Natural killer cell treated with Interleukin-12 subunit alpha and Interleukin-12 subunit beta and Interleukin-15 and Interleukin-18, amount 100 ng/mL, for 72 hours (primary cell): Measurements from ENCODE around the gene BRMS1. TPM values are rescaled to one million over a fixed set of nuclear protein-coding genes. Genes with fewer than 3 reads are reported as not detected.

Source experiments
- ATAC-seq, 2 donors: fragments of 150-1000 bp; cut with Tn5 transposase in 1 of 2; sonication (Bioruptor Pico), chemical (Tn5 transposase) in 1 of 2; 2 replicates each; pipeline ENCODE4 v1.10.0; 2021
- DNase-seq: peaks from one replicate; pipeline ENCODE4 v3.0.0; 2022; ENCODE audit warnings: low spot score
- H3K27ac Mint-ChIP-seq, 2 donors: 1 replicate in 1 of 2; 2 replicates in 1 of 2; pipeline ENCODE4 v1.8.0; 2022; ENCODE audit warnings: mixed read lengths in 2 of 2, mild to moderate bottlenecking in 1 of 2, moderate library complexity in 1 of 2
- H3K27me3 Mint-ChIP-seq, 2 donors: 1 replicate in 1 of 2; 2 replicates in 1 of 2; pipeline ENCODE4 v1.8.0; 2022; ENCODE audit warnings: mixed read lengths in 2 of 2
- H3K36me3 Mint-ChIP-seq: one replicate; pipeline ENCODE4 v1.8.0; 2022; ENCODE audit warnings: mixed read lengths
- H3K4me1 Mint-ChIP-seq, 2 donors: 1 replicate in 1 of 2; 2 replicates in 1 of 2; pipeline ENCODE4 v1.8.0; 2022; ENCODE audit warnings: low read depth in 2 of 2, mixed read lengths in 2 of 2, mild to moderate bottlenecking in 1 of 2
- H3K4me3 Mint-ChIP-seq: one replicate; pipeline ENCODE4 v1.8.0; 2022; ENCODE audit warnings: mixed read lengths
- H3K9me3 Mint-ChIP-seq: 2 replicates; pipeline ENCODE4 v1.8.0; 2022; ENCODE audit warnings: mixed read lengths
- total RNA-seq, 2 donors: library from RNA; stranded (reverse); gene quantifications; one replicate each; pipeline ENCODE4 v1.2.3, GENCODE V29; 2022

The BRMS1 gene
- total RNA-seq, 2 donors from 2014 or later: 53.2 to 64.5 TPM

DNA sequence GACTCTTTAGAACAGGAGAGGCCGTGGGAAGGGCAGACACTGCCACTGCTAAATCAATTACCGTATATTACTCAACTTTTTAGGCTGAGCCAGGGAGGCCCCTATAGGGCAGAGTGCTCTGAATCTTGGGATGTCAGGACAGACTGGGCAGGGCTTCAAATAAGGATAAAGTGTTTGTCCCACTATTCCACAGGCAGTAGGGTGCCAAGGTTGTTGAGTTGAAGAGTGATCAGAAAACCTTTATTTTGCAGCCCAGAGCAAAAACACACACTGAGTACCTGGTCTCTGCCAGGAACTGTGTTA is 4.1 kb upstream of the BRMS1 start:
- Mint-ChIP-seq H3K27me3 (peaks cover 0 to 2% of the 10 kb centered on the region in 2 donors), H3K4me3 (no peak overlapping the region), H3K36me3 (no peaks in the 10 kb centered on the region), H3K27ac (peak overlapping the region in 1 of 2 donors; percentile 99), H3K4me1 (peaks cover 17 to 25% of the 10 kb centered on the region in 2 donors), H3K9me3 (no peaks in the 10 kb centered on the region)
- DNase-seq: no peak
- ATAC-seq: no peak

DNA sequence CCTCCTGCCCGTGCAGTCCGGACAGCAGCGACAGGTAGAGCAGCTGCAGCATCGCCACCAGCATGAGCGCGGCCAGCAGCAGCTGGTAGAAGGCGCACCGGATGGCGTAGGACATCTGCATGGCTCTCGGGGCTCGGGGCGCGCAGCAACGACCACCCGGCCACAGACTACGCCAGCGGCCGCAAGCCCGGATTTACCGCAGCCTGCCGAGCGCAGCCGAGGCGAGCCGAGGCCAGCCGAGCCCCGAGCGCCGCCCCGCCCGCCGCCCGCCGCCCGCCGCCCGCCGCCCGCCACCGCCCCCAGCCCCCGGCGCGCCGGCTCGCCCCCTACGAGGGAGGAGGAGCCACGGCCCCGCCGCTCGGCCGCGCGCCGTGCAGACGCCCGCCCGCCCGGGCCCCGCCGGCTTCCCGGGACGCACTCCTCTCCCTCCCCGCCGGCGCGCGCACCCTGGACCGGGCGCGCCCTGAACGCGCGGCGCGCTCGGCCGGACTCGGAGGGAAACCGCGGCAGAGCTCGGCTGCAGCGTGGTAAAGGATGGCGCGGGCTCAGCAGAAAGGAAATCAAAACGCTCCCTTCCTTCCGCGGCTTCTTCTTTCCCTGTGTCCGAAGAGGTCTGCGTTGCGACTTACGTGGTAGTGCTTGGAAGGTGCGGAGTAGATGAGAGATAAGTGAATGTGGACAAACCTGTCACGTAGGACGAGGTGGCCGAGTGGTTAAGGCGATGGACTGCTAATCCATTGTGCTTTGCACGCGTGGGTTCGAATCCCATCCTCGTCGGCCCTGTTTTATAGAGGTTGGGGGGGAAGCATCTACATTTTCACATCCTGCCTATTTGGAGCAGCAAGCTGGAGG is 2.7 kb upstream of the BRMS1 start, which contains the start of gene B4GAT1:
B4GAT1 (minus strand) TSS at position 205 of the 852 bp plus-strand sequence; CDS start at position 121, 84 bp downstream.
- H3K27me3 Mint-ChIP-seq: peaks cover 0 to 2% of the 10 kb centered on the region in 2 donors
- peak; percentile 76 to 80 for ATAC-seq
- no peaks in the 10 kb centered on the region for H3K9me3 Mint-ChIP-seq
- H3K4me1 Mint-ChIP-seq: peaks cover 29 to 39% of the 10 kb centered on the region in 2 donors
- peak within 1 kb of the TSS; percentile 89 to 99 for H3K27ac Mint-ChIP-seq
- DNase-seq: peak; percentile 83
- peaks cover 7% of the 10 kb centered on the region for H3K36me3 Mint-ChIP-seq
- peak within 1 kb of the TSS; percentile 89 for H3K4me3 Mint-ChIP-seq

DNA sequence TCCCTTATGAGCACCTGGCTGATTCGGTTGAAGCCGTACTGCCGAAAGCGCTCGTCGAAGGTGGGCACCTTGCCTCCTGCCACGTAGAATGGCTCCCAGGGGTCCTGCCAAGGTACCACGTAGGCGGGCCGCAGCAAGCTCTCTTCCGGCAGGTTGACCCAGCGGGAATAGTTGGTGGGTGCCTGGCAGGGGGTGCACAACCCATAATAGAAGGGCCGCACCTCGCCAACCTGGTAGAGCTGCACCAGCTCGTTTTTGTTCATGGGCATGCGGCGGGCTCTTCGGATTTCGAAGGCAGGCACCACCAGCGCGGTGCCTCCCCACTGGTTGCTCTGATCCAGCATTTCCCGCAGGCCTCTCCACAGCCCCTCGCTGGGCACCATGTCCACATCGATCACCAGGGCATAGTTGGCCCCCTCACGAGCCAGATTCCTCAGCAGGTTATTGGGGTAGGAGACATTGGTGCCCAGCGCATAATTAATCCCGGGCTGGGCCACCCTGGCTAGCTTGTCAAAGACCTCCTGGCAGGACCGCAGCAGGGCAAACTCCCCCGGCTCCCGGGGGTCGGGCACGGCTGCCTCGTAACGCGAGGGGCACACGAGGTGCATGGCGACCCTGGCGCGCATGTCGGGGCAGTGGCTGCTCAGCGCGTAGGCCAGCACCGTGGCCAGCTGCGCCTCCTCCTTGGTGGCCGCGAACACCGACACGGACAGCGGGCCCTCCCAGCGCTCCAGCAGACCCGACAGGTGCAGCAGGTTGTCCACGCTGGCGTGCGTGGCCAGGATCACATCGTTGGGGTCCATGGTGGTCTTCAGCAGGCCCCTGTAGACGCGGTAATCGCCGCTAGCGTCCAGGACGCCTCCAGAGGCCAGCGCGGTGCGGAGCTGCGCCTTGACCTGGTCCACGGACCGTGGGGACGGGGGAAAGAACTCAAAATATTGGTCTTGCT is 1.8 kb upstream of the BRMS1 start:
- peak overlapping the region; percentile 96 for H3K4me3 Mint-ChIP-seq
- ATAC-seq: no peak
- H3K4me1 Mint-ChIP-seq: peaks cover 29 to 44% of the 10 kb centered on the region in 2 donors
- H3K9me3 Mint-ChIP-seq: no peaks in the 10 kb centered on the region
- H3K36me3 Mint-ChIP-seq: peaks cover 14% of the 10 kb centered on the region
- no peak for DNase-seq
- no peak overlapping the region for H3K27ac Mint-ChIP-seq
- peaks cover 0 to 2% of the 10 kb centered on the region in 2 donors for H3K27me3 Mint-ChIP-seq

DNA sequence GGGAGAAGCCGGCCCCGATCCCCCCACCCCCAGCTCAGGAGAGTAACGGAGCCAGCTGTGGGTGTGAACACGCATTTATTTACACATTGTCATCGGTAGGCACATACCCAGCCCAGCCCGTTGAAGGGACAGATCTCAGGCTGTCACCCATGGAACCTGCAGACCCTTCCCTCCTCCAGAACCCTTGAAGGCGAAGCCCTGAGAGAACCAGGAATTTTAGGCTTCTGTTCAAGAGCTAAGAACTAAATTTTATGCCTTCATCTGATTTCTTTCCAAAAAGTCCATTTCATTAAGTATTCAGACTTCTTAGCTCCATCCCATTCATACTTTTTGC is 379 bp upstream of the BRMS1 start:
- H3K27me3 Mint-ChIP-seq: peaks cover 0 to 2% of the 10 kb centered on the region in 2 donors
- peaks cover 20% of the 10 kb centered on the region for H3K36me3 Mint-ChIP-seq
- H3K4me1 Mint-ChIP-seq: peaks cover 29 to 48% of the 10 kb centered on the region in 2 donors
- H3K27ac Mint-ChIP-seq: peak overlapping the region; percentile 91 to 96
- no peak for ATAC-seq
- H3K4me3 Mint-ChIP-seq: peak overlapping the region; percentile 96
- DNase-seq: no peak
- no peaks in the 10 kb centered on the region for H3K9me3 Mint-ChIP-seq

DNA sequence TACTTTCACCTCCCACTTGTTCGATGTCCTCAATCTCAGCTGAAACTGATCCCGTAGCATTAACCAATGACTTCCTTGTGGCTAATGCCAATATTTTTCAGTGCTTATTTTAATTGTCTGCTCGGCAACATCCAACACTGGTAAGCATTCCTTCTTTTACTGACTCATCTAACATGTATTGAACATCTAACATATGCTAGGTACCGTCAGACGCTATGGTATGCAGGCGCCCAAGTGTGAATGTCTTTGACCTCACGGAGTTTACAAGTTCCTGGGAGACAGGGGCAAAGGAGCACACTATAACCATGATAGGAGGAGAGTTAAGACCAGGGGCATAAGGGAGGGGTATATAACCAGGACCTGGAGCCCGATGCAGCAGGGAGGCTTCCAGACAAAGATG is 1.7 kb downstream of the BRMS1 start:
- DNase-seq (no peak), ATAC-seq (no peak)
- Mint-ChIP-seq H3K4me3 (peak overlapping the region; percentile 96), H3K27ac (peak overlapping the region in 1 of 2 donors; percentile 91), H3K27me3 (peaks cover 0 to 2% of the 10 kb centered on the region in 2 donors), H3K4me1 (peaks cover 28 to 46% of the 10 kb centered on the region in 2 donors), H3K9me3 (no peaks in the 10 kb centered on the region), H3K36me3 (peaks cover 24% of the 10 kb centered on the region)

DNA sequence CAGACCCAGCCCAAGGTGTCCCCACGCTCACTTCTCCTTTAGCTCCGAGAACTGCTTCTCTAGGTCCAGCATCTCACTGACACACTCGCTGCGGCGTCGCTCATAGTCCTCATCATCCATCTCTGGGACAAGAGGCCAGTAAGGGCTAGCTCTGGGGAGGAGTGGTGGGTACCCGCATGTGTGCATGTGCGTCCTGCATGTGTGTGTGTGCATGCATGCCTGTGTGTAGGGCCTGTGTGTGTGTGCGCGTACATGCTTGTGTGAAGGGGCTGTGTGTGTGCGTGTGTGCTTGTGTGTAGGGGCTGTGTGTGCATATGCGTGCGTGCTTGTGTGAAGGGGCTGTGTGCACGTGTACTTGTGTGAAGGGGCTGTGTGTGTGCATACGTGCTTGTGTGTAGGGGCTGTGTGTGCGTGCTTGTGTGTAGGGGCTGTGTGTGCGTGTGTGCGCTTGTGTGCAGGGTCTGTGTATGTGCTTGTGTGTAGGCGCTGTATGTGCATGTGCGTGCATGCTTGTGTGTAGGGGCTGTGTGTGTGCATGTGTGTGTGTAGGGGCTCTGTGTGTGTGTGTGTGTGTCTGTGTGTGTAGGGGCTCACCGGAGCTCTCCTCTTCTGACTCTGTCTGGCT is 3.3 kb downstream of the BRMS1 start:
- ATAC-seq (no peak), DNase-seq (no peak)
- H3K36me3 Mint-ChIP-seq: peaks cover 24% of the 10 kb centered on the region
- no peaks in the 10 kb centered on the region for H3K9me3 Mint-ChIP-seq
- no peak overlapping the region for H3K27ac Mint-ChIP-seq
- H3K27me3 Mint-ChIP-seq: no peaks in the 10 kb centered on the region
- no peak overlapping the region for H3K4me3 Mint-ChIP-seq
- peaks cover 33 to 51% of the 10 kb centered on the region in 2 donors for H3K4me1 Mint-ChIP-seq

DNA sequence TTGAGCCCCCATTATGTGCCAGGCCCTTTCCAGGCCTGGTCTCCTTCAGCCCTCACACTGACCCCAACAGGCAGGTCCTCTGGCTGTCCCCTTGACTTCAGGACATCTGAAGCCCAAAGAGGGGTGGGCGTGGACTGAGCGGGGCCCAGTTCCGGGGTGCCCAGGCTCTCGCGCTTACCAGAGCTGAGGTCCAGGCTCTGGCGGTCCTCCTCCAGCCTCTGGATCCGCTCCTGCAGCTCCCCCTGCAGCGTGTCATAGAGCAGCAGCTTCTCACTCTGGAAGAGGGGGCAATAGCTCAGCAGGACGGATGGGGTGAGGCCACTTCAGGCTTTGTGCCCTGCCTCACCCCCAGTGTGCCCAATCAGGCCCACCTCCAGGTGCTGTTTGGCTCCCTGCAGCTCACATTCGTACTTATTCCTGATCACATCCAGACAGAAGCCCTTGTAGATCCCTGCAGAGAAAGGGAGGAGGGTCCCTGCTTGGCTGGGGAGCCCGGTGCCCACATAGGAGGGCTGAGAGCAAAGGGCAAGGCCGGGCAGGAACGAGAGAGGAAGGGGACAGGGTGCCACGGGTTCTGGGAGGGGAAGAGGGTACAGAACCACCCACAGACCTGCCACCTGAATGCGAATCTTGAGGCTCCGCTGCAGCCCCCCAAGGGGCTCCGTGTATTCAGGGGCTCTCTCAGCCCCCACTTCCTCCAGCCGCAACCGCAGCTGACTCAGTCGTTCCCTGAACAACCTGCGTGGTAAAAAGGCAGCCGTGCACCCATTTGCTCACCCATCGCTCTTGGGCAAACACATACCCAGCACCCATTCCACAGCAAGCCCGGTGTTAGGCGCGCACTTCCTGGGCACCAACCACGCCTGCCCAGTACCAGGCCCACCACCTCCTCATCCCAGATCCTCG is 4.1 kb downstream of the BRMS1 start:
- Mint-ChIP-seq H3K4me3 (no peak overlapping the region), H3K27ac (no peak overlapping the region), H3K36me3 (peaks cover 24% of the 10 kb centered on the region), H3K27me3 (peaks cover 0 to 4% of the 10 kb centered on the region in 2 donors), H3K9me3 (no peaks in the 10 kb centered on the region), H3K4me1 (peaks cover 38 to 57% of the 10 kb centered on the region in 2 donors)
- no peak for ATAC-seq
- no peak for DNase-seq

DNA sequence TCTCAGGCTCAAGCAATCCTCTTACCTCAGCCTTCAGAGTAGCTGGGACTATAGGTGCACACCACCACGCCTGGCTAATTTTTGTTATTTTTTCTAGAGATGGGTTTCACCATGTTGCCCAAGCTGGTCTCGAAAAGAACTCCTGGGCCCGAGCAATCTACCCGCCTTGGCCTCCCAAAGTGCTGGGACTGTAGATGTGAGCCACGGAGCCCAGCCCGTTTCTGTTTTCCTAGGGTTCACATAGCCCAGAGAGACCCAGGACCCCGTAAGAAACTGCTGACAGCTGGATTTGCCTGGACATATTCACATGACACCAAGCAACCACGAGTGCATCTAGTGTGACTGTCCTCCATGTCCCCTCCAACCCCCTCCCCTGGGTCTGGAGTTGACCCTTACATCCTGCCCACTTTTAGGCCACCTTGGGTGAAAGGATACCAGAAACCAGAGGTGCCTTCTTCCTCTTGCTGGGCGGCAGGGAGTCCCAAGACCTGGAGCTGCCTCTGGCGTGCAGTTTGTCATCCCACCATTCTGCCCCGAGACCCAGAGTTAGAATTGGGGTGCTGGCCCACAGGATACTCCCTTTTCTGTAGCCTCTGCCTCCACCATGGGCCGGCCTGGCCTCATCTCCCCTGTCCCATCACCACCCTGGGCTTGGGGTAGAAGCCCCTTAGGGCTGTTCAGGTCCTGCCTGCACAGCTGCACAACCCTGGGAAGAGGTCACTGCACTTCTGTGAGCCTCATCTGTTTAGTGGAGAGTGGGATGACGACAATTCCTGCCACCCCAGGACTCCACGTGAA is 5.0 kb downstream of the BRMS1 start:
- Mint-ChIP-seq H3K9me3 (no peaks in the 10 kb centered on the region), H3K4me1 (peaks cover 36 to 48% of the 10 kb centered on the region in 2 donors), H3K27ac (no peak overlapping the region), H3K27me3 (peaks cover 0 to 6% of the 10 kb centered on the region in 2 donors), H3K4me3 (no peak overlapping the region), H3K36me3 (peaks cover 24% of the 10 kb centered on the region)
- DNase-seq (no peak), ATAC-seq (no peak)

DNA sequence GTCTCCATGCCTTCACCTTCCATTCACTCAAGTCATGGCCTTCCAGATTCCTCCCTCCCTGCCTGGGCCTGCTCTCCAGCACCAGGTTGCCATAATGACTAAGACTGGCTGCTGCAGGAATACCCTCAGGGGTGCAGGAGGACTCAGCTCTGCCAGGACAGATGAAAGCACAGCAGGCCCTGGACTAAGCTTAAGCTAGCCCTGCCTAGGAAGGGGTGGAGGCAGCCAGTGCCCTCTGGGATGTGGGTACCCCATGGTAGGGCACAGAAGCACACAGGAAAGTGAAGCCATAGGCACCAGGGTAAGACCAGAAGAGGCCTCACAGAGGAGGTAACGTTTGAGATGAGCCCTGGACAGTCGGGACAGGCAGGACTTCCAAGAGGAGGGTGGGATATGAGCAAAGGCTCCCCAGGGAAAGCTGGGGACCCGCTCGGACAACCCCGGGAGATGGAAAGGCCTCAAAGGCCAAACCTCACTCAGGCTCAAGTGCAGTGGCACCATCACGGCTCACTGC is 5.7 kb downstream of the BRMS1 start:
- Mint-ChIP-seq H3K36me3 (peaks cover 24% of the 10 kb centered on the region), H3K9me3 (no peaks in the 10 kb centered on the region), H3K4me1 (peaks cover 32 to 42% of the 10 kb centered on the region in 2 donors), H3K27ac (no peak overlapping the region), H3K4me3 (no peak overlapping the region), H3K27me3 (peaks cover 0 to 7% of the 10 kb centered on the region in 2 donors)
- DNase-seq (no peak), ATAC-seq (no peak)

DNA sequence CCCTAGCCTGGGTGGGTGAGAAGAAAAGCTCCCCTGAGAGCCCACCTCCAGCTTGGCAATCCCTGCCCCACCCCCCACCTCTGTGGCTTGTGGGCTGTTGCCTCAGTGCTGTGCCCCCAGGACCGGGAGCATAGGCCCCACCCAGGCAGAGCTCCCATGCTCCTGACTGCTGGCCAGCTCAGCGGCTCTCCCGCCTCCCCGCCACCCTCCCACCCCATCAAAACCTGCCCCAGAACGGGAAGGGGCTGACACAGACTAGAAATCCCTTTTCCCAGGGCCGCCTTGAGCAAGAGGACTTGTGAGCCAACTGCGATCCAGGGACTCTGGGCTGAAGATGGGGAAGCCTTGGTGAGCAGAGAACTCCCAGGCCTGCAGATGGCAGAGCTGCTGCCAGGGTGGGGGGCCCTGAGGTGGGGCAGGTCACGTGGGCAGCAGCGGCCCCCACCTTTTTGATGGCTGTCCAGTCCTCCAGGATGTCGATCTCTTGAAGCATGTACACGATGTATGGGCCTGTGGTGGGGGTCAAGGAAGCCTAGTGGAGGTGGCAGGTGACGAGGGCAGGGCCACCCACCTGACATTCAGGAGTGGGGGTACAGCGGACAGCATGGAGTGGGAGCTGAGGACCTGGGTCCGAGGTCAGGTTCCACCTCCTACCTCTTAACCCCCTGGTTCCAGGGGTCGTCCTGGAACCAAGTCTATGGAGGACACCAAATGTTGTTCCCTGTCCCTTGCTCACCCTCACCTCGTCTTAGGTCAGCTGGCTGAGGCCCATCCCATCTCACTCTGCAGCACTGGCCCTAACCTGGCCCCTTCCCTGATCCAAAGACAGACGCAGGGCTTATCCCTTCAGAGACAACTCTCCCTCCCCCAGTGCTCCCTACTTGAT is 6.4 kb downstream of the BRMS1 start:
- H3K4me3 Mint-ChIP-seq: no peak overlapping the region
- peaks cover 24% of the 10 kb centered on the region for H3K36me3 Mint-ChIP-seq
- H3K4me1 Mint-ChIP-seq: peaks cover 29 to 35% of the 10 kb centered on the region in 2 donors
- no peak overlapping the region for H3K27ac Mint-ChIP-seq
- no peaks in the 10 kb centered on the region for H3K9me3 Mint-ChIP-seq
- DNase-seq (no peak), ATAC-seq (no peak)
- H3K27me3 Mint-ChIP-seq: peaks cover 0 to 9% of the 10 kb centered on the region in 2 donors

DNA sequence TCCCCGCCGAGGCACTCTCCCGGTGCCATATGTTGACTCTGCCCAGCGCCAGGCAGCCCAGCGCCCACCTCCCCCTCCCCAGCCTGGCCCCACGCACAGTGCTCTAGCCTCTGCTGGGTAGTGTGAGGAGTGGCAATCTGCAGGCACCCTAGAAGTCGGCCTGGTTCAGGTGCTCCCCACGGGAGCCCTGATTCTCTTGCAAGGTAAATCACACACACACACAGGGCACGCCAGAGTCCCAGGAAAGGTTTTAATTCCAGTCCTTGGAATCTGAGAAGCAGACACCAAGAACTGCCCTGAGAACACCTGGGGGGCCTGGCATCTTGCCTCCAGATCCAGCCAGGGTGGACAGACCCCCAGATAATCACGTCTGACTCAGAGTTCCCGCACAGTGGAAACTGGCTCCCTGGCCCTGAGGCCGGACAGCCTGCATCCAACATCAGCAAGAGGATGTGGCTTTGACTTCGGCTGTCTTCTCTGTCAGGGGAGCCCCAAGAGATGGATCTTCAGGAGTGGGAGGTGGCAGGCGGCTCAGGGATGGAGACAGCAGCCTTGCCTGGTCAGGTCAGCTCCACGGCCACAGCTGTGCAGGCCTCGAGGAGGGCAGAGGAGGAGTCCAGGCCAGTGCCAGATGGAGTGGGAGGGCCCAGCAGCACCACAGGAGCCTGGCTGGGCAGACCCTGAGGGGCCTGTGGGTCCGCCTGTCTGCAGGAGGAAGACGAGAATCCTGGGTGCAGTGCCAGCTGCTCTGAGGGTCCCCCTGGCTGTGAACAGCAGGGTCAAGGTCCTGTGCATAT is 7.6 kb downstream of the BRMS1 start:
- Mint-ChIP-seq H3K4me1 (peaks cover 20 to 24% of the 10 kb centered on the region in 2 donors), H3K27me3 (peaks cover 0 to 9% of the 10 kb centered on the region in 2 donors), H3K36me3 (peaks cover 16% of the 10 kb centered on the region), H3K27ac (peak overlapping the region in 1 of 2 donors; percentile 60), H3K4me3 (peak overlapping the region; percentile 66), H3K9me3 (no peaks in the 10 kb centered on the region)
- DNase-seq (no peak), ATAC-seq (no peak)
